NK-92 (cell line): ENCODE results near the gene ANKRD23.
"Not testable (repeated sequence)": the region's sequence is repeated elsewhere in the genome, so short reads cannot be mapped to it uniquely, and the experiment has no call there.

Experiments used
- DNase-seq: peaks from one replicate; lab custom pipeline; 2025; ENCODE audit not compliant: unreplicated experiment; lab: John Stamatoyannopoulos, UW

ANKRD23 gene

GRCh38 chr2:96801005-96801785, 42.6 kb downstream of the ANKRD23 start:
- DNase-seq = no peak

- DNase-seq = no peak
Observed at GRCh38 chr2:96800061-96801004, 43.5 kb downstream of the ANKRD23 start.

GRCh38 chr2:96799623-96799935, 44.2 kb downstream of the ANKRD23 start:
- DNase-seq = no peak

GRCh38 chr2:96798733-96799622, 44.8 kb downstream of the ANKRD23 start:
- no peak for DNase-seq

DNA sequence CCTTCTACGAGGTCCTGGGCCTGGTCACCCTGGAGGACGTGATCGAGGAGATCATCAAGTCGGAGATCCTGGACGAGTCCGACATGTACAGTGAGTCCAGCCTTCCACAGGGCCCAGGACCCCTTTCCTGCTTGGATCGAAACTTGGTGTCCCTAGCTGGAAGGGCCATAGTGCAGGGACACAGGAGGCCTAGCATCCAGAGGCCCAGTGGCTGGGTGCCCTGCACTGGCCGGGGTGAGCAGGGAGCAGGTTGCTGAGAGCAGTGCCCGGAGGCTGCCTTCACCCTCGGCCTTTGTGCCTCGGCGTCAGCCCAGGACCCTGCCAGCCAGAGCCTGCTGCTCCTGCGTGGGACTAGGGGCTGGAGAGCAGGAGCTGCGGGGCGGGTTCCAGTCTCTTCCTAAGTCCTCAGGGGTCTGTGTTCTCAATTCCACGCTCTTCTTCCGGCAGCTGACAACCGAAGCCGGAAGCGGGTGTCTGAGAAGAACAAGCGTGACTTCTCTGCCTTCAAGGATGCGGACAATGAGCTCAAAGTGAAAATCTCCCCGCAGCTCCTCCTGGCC, 46.7 kb downstream of the ANKRD23 start:
- no peak for DNase-seq

- not testable (repeated sequence) for DNase-seq
Observed at GRCh38 chr2:96796497-96796896, 47.3 kb downstream of the ANKRD23 start.

GRCh38 chr2:96795076-96795475, 48.7 kb downstream of the ANKRD23 start:
- no peak for DNase-seq

DNA sequence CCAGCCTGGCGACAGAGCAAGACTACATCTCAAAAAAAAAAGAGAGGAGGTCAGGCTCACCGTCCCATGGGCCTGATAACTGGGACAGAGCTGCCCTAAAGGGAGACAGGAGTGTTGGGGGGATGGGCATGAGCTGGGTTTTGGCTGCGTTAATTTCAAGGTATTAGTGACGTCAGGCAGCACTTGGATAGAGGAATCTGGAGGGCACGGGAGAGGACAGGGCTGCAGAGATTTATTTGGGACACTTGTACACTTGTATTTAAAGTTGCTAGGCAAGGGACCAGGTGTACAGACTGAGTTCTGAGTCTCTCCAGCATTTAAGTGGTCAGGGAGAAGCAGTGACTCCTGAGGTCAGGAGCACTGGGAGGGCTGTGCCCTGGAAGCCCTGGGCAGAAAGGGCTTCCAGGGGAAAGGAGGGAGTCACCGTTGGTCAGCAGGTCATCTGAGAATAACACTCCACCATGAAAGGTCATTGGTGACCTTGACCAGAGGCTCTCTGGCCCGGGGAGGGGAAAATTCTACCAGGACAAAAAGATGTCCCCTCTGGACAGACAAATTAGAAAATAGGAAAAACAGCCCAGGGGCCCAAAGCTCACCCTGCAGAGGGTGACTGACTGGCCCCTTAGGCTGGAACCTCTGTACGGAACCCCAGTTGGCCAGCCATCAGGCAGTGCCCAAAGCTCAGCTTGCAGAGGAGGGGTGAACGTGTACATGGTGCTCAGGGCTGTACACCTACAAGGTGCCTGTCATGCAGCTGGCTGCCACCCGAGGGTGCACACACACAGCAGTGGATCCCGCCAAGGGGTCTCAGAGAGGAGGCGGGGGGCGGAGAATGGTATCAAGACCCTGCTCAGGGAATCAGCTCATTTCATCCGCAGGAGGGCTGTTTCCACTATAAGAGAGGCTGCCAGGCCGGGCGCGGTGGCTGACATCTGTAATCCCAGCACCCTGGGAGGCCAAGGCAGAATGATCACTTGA, 50.8 kb downstream of the ANKRD23 start:
- DNase-seq = no peak

DNA sequence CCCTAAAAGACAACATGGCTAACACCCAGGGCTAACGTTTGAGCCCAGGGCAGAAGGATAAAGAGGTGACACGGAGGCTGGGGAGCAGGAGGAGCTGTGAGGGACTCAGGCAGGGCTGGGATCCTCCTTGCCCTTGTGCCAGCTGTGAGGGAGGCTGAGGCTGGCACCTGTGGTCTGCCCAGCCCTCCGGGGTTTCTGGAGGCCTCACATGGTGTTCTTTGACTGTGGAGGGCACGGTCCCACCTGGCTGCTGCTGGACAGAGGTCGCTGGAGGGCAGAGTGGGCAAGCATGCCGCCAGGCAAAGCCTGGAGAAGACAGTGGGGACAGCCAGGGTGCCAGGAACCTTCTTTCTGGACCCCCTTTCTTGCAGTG, 54.6 kb downstream of the ANKRD23 start:
- DNase-seq = no peak

- DNase-seq = no peak
Observed at GRCh38 chr2:96788442-96789244, 55.2 kb downstream of the ANKRD23 start.
